GM23248 (cell line): ENCODE measurements around the gene CEP192.

ENCODE experiments used
- EZH2 ChIP-seq: fragments of 200-600 bp; sonication (generic); IDR thresholded peaks from 2 replicates; pipeline ENCODE4 v1.6.1; 2018; ENCODE audit warnings: antibody characterized with exemption, mild to moderate bottlenecking; ENCODE audit not compliant: insufficient read depth, poor library complexity, severe bottlenecking
- EZH2phosphoT487 ChIP-seq: fragments of 200-600 bp; sonication (generic); IDR thresholded peaks from 2 replicates; pipeline ENCODE4 v1.6.1; 2018; ENCODE audit warnings: antibody characterized with exemption, moderate library complexity, mild to moderate bottlenecking, low read depth; ENCODE audit not compliant: insufficient read depth

DNA sequence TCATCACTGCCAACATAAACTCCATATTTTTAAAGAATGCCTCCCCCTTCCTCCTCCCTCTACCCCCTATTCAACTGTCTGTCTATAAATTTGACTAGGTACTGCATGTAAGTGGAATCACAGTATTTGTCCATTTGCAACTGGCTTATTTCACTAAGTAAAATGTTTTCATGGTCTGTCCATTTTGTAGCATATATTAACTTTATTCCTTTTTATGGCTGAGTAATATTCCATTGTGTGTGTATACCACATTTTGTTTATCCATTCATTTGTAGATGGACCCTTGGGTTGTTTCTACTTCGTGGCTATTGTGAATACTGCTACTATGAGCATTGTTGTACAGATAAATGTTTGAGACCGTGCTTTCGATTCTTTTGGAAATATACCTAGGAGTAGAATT lies 32.7 kb upstream of the CEP192 start:
- TF ChIP-seq EZH2phosphoT487 (no peak), EZH2 (no peak)
